ENCODE results near the gene MAN1A1. TPM values are rescaled to one million over a fixed set of nuclear protein-coding genes. Genes with fewer than 3 reads are reported as not detected.

MAN1A1 gene
- polyA plus RNA-seq, 1 donor from 2014 or later: 4.6 TPM

- H3K4me3 ChIP-seq (ENCODE audit: low read length): peak overlapping the region; percentile 93
- no peaks in the 10 kb centered on the region for H3F3A ChIP-seq (ENCODE audit: insufficient read depth, low read length, poor library complexity, severe bottlenecking)
- H2AFZ ChIP-seq (ENCODE audit: low read depth, low read length): no peak overlapping the region
These were observed 2.0 kb downstream of the MAN1A1 start for GRCh38 chr6:119347466-119348095.

GRCh38 chr6:119346936-119347335 is 2.6 kb downstream of the MAN1A1 start:
- Histone ChIP-seq H2AFZ (ENCODE audit: low read depth, low read length) (no peak overlapping the region), H3K4me2 (ENCODE audit: low read length) (no peak overlapping the region), H3K79me2 (replicated peaks; ENCODE audit: insufficient read depth, low read length) (no peaks in the 10 kb centered on the region), H3K27me3 (ENCODE audit: insufficient read depth, low read depth, low read length) (peaks cover 23% of the 10 kb centered on the region), H3K27ac (ENCODE audit: low read length) (no peak overlapping the region), H3K36me3 (ENCODE audit: insufficient read depth, low read length) (no peaks in the 10 kb centered on the region), H4K20me1 (ENCODE audit: insufficient read depth) (no peaks in the 10 kb centered on the region), H3K9ac (ENCODE audit: low read length) (no peak overlapping the region), H3F3A (ENCODE audit: insufficient read depth, low read length, poor library complexity, severe bottlenecking) (no peaks in the 10 kb centered on the region), H3K9me2 (ENCODE audit: insufficient read depth, low read length) (no peaks in the 10 kb centered on the region), H3K4me3 (ENCODE audit: low read length) (peak overlapping the region; percentile 93), H3K9me3 (ENCODE audit: low read length) (no peaks in the 10 kb centered on the region)
- TF ChIP-seq EP300 (conservative IDR thresholded peaks at IDR 0.05; ENCODE audit: poor library complexity, severe bottlenecking) (no peak), EZH2 (IDR thresholded peaks at IDR 0.05; ENCODE audit: borderline replicate concordance, insufficient read depth, low read length, poor library complexity, severe bottlenecking) (no peak), REST (IDR thresholded peaks at IDR 0.05; ENCODE audit: borderline replicate concordance) (no peak), SMC3 (conservative IDR thresholded peaks at IDR 0.05; ENCODE audit: poor library complexity) (no peak), RAD21 (conservative IDR thresholded peaks at IDR 0.05) (no peak), MXI1 (conservative IDR thresholded peaks at IDR 0.05; ENCODE audit: poor library complexity, severe bottlenecking) (no peak), POLR2AphosphoS5 (IDR thresholded peaks at IDR 0.05) (no peak)

More at GRCh38 chr6:119347466-119348095, 2.0 kb downstream of the MAN1A1 start:
- Histone ChIP-seq H3K9me3 (ENCODE audit: low read length) (no peaks in the 10 kb centered on the region), H3K9ac (ENCODE audit: low read length) (no peak overlapping the region), H3K36me3 (ENCODE audit: insufficient read depth, low read length) (no peaks in the 10 kb centered on the region), H3K4me2 (ENCODE audit: low read length) (no peak overlapping the region), H4K20me1 (ENCODE audit: insufficient read depth) (no peaks in the 10 kb centered on the region), H3K27ac (ENCODE audit: low read length) (no peak overlapping the region), H3K9me2 (ENCODE audit: insufficient read depth, low read length) (no peaks in the 10 kb centered on the region), H3K79me2 (replicated peaks; ENCODE audit: insufficient read depth, low read length) (no peaks in the 10 kb centered on the region), H3K27me3 (ENCODE audit: insufficient read depth, low read depth, low read length) (peaks cover 23% of the 10 kb centered on the region)
- TF ChIP-seq POLR2AphosphoS5 (IDR thresholded peaks at IDR 0.05) (no peak), MXI1 (conservative IDR thresholded peaks at IDR 0.05; ENCODE audit: poor library complexity, severe bottlenecking) (no peak), REST (IDR thresholded peaks at IDR 0.05; ENCODE audit: borderline replicate concordance) (no peak), EP300 (conservative IDR thresholded peaks at IDR 0.05; ENCODE audit: poor library complexity, severe bottlenecking) (no peak), CTCF (IDR thresholded peaks at IDR 0.05; ENCODE audit: poor library complexity, severe bottlenecking) (no peak), SMC3 (conservative IDR thresholded peaks at IDR 0.05; ENCODE audit: poor library complexity) (no peak), RAD21 (conservative IDR thresholded peaks at IDR 0.05) (no peak), TAF1 (IDR thresholded peaks at IDR 0.05; ENCODE audit: low read depth) (no peak), EZH2 (IDR thresholded peaks at IDR 0.05; ENCODE audit: borderline replicate concordance, insufficient read depth, low read length, poor library complexity, severe bottlenecking) (no peak)

Data from neural cell (in vitro differentiated cells).